Activated naive CD8-positive, alpha-beta T cell treated with anti-CD3 and anti-CD28 coated beads for 36 hours (primary cell): ENCODE data around the gene PRKAR2A. TPM values are rescaled to one million over a fixed set of nuclear protein-coding genes. Genes with fewer than 3 reads are reported as not detected.
"Not testable (repeated sequence)": the region's sequence is repeated elsewhere in the genome, so short reads cannot be mapped to it uniquely, and the experiment has no call there.

ENCODE experiments used
- DNase-seq: peaks from one replicate; pipeline ENCODE4 v3.0.0; 2021
- H3K27ac Mint-ChIP-seq: one replicate; pipeline ENCODE4 v1.8.0; 2022; ENCODE audit warnings: mild to moderate bottlenecking, moderate library complexity, mixed read lengths
- H3K27me3 Mint-ChIP-seq: one replicate; pipeline ENCODE4 v1.8.0; 2022; ENCODE audit warnings: mild to moderate bottlenecking, mixed read lengths
- H3K36me3 Mint-ChIP-seq: one replicate; pipeline ENCODE4 v1.8.0; 2021; ENCODE audit warnings: mild to moderate bottlenecking, mixed read lengths
- H3K4me1 Mint-ChIP-seq: one replicate; pipeline ENCODE4 v1.8.0; 2021; ENCODE audit warnings: mixed read lengths
- H3K4me3 Mint-ChIP-seq: one replicate; pipeline ENCODE4 v1.8.0; 2022; ENCODE audit warnings: mild to moderate bottlenecking, moderate library complexity, mixed read lengths
- H3K9me3 Mint-ChIP-seq: one replicate; pipeline ENCODE4 v1.8.0; 2022; ENCODE audit warnings: mixed read lengths
- total RNA-seq, 2 experiments: library from RNA; stranded (reverse); gene quantifications; one replicate each; pipeline ENCODE4 v1.2.3, GENCODE V29; 2021

The PRKAR2A gene
- total RNA-seq, 2 experiments from 2014 or later, result 42.8 to 45.2 TPM

- Mint-ChIP-seq H3K27me3 (no peaks in the 10 kb centered on the region), H3K9me3 (no peaks in the 10 kb centered on the region), H3K4me1 (peaks cover 21% of the 10 kb centered on the region), H3K36me3 (peaks cover 10% of the 10 kb centered on the region), H3K27ac (no peak overlapping the region), H3K4me3 (no peak overlapping the region)
- DNase-seq, result no peak
Measured at GRCh38 chr3:48819234-48820221, 28.1 kb downstream of the PRKAR2A start.

GRCh38 chr3:48811524-48811923 lies 36.1 kb downstream of the PRKAR2A start:
- Mint-ChIP-seq H3K36me3 (peaks cover 2% of the 10 kb centered on the region), H3K27ac (peak overlapping the region; percentile 7), H3K4me1 (peaks cover 13% of the 10 kb centered on the region), H3K27me3 (no peaks in the 10 kb centered on the region), H3K9me3 (peaks cover 7% of the 10 kb centered on the region), H3K4me3 (peak overlapping the region; percentile 40)
- no peak for DNase-seq

- H3K36me3 Mint-ChIP-seq, result peaks cover 3% of the 10 kb centered on the region
- no peaks in the 10 kb centered on the region for H3K27me3 Mint-ChIP-seq
- H3K27ac Mint-ChIP-seq, result no peak overlapping the region
- peaks cover 4% of the 10 kb centered on the region for H3K4me1 Mint-ChIP-seq
- no peak for DNase-seq
- no peaks in the 10 kb centered on the region for H3K9me3 Mint-ChIP-seq
- H3K4me3 Mint-ChIP-seq, result no peak overlapping the region
Measured at GRCh38 chr3:48804930-48805329, 42.7 kb downstream of the PRKAR2A start.

GRCh38 chr3:48800831-48801230 lies 46.8 kb downstream of the PRKAR2A start:
- not testable (repeated sequence) for H3K36me3 Mint-ChIP-seq, H3K4me1 Mint-ChIP-seq, H3K9me3 Mint-ChIP-seq, H3K4me3 Mint-ChIP-seq, DNase-seq, H3K27me3 Mint-ChIP-seq, H3K27ac Mint-ChIP-seq

- H3K9me3 Mint-ChIP-seq, result no peaks in the 10 kb centered on the region
- peaks cover 2% of the 10 kb centered on the region for H3K36me3 Mint-ChIP-seq
- H3K4me3 Mint-ChIP-seq, result no peak overlapping the region
- H3K27ac Mint-ChIP-seq, result no peak overlapping the region
- DNase-seq, result no peak
- H3K4me1 Mint-ChIP-seq, result no peaks in the 10 kb centered on the region
- H3K27me3 Mint-ChIP-seq, result no peaks in the 10 kb centered on the region
Measured at GRCh38 chr3:48798998-48799397, 48.7 kb downstream of the PRKAR2A start.

GRCh38 chr3:48797626-48798025 lies 50.0 kb downstream of the PRKAR2A start:
- H3K36me3 Mint-ChIP-seq, result peaks cover 6% of the 10 kb centered on the region
- H3K27ac Mint-ChIP-seq, result no peak overlapping the region
- no peaks in the 10 kb centered on the region for H3K9me3 Mint-ChIP-seq

GRCh38 chr3:48795997-48796732 lies 51.5 kb downstream of the PRKAR2A start:
- H3K27me3 Mint-ChIP-seq, result no peaks in the 10 kb centered on the region
- no peak overlapping the region for H3K4me3 Mint-ChIP-seq
- peaks cover 6% of the 10 kb centered on the region for H3K36me3 Mint-ChIP-seq
- H3K27ac Mint-ChIP-seq, result no peak overlapping the region
- no peaks in the 10 kb centered on the region for H3K9me3 Mint-ChIP-seq
- no peaks in the 10 kb centered on the region for H3K4me1 Mint-ChIP-seq
- DNase-seq, result no peak

More at GRCh38 chr3:48797626-48798025, 50.0 kb downstream of the PRKAR2A start:
- H3K4me3 Mint-ChIP-seq, result no peak overlapping the region
- H3K4me1 Mint-ChIP-seq, result no peaks in the 10 kb centered on the region
- no peak for DNase-seq
- no peaks in the 10 kb centered on the region for H3K27me3 Mint-ChIP-seq

- peaks cover 17% of the 10 kb centered on the region for H3K36me3 Mint-ChIP-seq
- H3K9me3 Mint-ChIP-seq, H3K4me3 Mint-ChIP-seq, H3K27ac Mint-ChIP-seq, H3K27me3 Mint-ChIP-seq, H3K4me1 Mint-ChIP-seq, DNase-seq: not testable (repeated sequence)
Measured at GRCh38 chr3:48793484-48793883, 54.2 kb downstream of the PRKAR2A start.

GRCh38 chr3:48789665-48790064 lies 58.0 kb downstream of the PRKAR2A start:
- DNase-seq, result no peak
- peaks cover 22% of the 10 kb centered on the region for H3K36me3 Mint-ChIP-seq
- peaks cover 9% of the 10 kb centered on the region for H3K4me1 Mint-ChIP-seq
- H3K27me3 Mint-ChIP-seq, result no peaks in the 10 kb centered on the region
- H3K27ac Mint-ChIP-seq, result no peak overlapping the region
- no peak overlapping the region for H3K4me3 Mint-ChIP-seq
- H3K9me3 Mint-ChIP-seq, result no peaks in the 10 kb centered on the region

GRCh38 chr3:48788544-48789162 lies 59.0 kb downstream of the PRKAR2A start:
- H3K27me3 Mint-ChIP-seq, result no peaks in the 10 kb centered on the region
- no peak overlapping the region for H3K4me3 Mint-ChIP-seq
- H3K4me1 Mint-ChIP-seq, result peaks cover 9% of the 10 kb centered on the region
- DNase-seq, result no peak
- H3K36me3 Mint-ChIP-seq, result peaks cover 20% of the 10 kb centered on the region
- peak overlapping the region; percentile 42 for H3K27ac Mint-ChIP-seq
- H3K9me3 Mint-ChIP-seq, result no peaks in the 10 kb centered on the region

GRCh38 chr3:48784426-48785120 lies 63.1 kb downstream of the PRKAR2A start:
- Mint-ChIP-seq H3K4me1 (peaks cover 6% of the 10 kb centered on the region), H3K27me3 (no peaks in the 10 kb centered on the region), H3K9me3 (no peaks in the 10 kb centered on the region), H3K36me3 (peaks cover 13% of the 10 kb centered on the region), H3K4me3 (no peak overlapping the region), H3K27ac (no peak overlapping the region)
- DNase-seq, result no peak

GRCh38 chr3:48783304-48783703 lies 64.4 kb downstream of the PRKAR2A start:
- DNase-seq, result no peak
- no peaks in the 10 kb centered on the region for H3K9me3 Mint-ChIP-seq
- H3K27me3 Mint-ChIP-seq, result no peaks in the 10 kb centered on the region
- no peaks in the 10 kb centered on the region for H3K4me1 Mint-ChIP-seq
- no peak overlapping the region for H3K27ac Mint-ChIP-seq
- H3K4me3 Mint-ChIP-seq, result no peak overlapping the region
- H3K36me3 Mint-ChIP-seq, result peaks cover 9% of the 10 kb centered on the region

- no peaks in the 10 kb centered on the region for H3K27me3 Mint-ChIP-seq
- no peak overlapping the region for H3K4me3 Mint-ChIP-seq
- no peak for DNase-seq
- no peaks in the 10 kb centered on the region for H3K9me3 Mint-ChIP-seq
- H3K27ac Mint-ChIP-seq, result no peak overlapping the region
- no peaks in the 10 kb centered on the region for H3K4me1 Mint-ChIP-seq
- H3K36me3 Mint-ChIP-seq, result peaks cover 7% of the 10 kb centered on the region
Measured at GRCh38 chr3:48782046-48782445, 65.6 kb downstream of the PRKAR2A start.

- not testable (repeated sequence) for H3K36me3 Mint-ChIP-seq, DNase-seq, H3K27me3 Mint-ChIP-seq, H3K4me1 Mint-ChIP-seq, H3K9me3 Mint-ChIP-seq, H3K27ac Mint-ChIP-seq, H3K4me3 Mint-ChIP-seq
Measured at GRCh38 chr3:48778565-48778964, 69.1 kb downstream of the PRKAR2A start.
